B cell (primary cell): ENCODE measurements around the gene SEMA3A.

ENCODE experiments used
- CTCF ChIP-seq: fragments of 200-600 bp; IDR thresholded peaks from one replicate; pipeline ENCODE4 v1.8.0; 2022; ENCODE audit warnings: antibody characterized with exemption, mild to moderate bottlenecking
- EZH2 ChIP-seq: IDR thresholded peaks from 2 replicates; pipeline ENCODE4 v1.6.1; 2012; ENCODE audit warnings: borderline replicate concordance, low read depth, mild to moderate bottlenecking, moderate library complexity, low read length; ENCODE audit not compliant: insufficient read depth, poor library complexity, severe bottlenecking

- TF ChIP-seq CTCF = no peak
- no peak for TF ChIP-seq EZH2
These were observed 152.5 kb downstream of the SEMA3A start for GRCh38 chr7:84042110-84042539.
